RKO (cell line): Measurements from ENCODE around the gene OGA.
A peak's percentile ranks its signal among the peaks of the same experiment; 100 is the strongest.
"Not testable (repeated sequence)": the region's sequence is repeated elsewhere in the genome, so short reads cannot be mapped to it uniquely, and the experiment has no call there.

ENCODE experiments used
- DNase-seq: peaks from one replicate; pipeline ENCODE4 v3.0.0-alpha.2; 2016; ENCODE audit warnings: low spot score

The OGA gene

DNA sequence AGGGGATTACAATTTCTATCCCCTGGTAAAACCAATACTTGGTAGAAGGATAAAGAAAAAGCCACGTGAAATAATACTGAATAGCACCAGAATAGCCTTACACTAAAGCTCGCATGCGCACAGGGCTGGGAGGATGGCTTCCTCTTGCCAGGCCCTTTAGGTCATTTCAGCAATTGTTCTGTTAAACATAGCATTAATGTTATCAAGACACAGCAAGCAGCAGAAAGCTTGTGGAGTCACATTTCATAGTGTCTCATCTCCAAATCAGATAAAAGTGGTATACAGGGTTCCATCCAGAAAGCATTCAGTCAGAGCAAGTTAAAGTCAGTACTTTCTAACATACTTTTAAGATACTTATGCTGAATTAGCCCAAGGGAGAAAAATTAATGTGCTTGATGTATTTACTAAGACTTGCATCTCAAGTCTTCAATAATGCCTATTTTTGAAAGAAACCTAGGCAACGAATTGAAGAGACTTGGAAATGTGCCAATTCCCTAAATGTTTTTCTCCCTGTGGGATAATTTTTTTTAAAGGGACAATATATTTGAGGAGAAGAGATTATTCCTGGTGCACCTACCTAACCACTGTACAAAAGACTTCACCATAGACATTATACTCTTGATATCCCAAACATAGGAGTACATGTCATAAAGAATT, 20.7 kb downstream of the OGA start:
- no peak for DNase-seq

- DNase-seq: no peak
Measured at GRCh38 chr10:101793526-101793925, 24.7 kb downstream of the OGA start.

GRCh38 chr10:101789686-101790085, 28.6 kb downstream of the OGA start:
- DNase-seq: no peak

DNA sequence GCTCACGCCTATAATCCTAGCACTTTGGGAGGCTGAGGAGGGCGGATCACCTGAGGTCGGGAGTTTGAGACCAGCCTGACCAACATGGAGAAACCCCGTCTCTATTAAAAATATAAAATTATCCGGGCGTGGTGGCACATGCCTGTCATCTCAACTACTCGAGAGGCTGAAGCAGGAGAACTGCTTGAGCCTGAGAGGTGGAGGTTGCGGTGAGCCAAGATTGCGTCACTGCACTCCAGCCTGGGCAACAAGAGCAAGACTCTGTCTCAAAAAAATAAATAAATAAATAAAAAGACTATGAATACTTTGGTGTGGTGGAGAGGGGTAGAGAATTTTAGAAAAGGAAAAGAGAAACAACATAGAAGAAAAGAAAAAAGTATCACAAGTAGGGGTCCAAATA, 29.0 kb downstream of the OGA start:
- not testable (repeated sequence) for DNase-seq

DNA sequence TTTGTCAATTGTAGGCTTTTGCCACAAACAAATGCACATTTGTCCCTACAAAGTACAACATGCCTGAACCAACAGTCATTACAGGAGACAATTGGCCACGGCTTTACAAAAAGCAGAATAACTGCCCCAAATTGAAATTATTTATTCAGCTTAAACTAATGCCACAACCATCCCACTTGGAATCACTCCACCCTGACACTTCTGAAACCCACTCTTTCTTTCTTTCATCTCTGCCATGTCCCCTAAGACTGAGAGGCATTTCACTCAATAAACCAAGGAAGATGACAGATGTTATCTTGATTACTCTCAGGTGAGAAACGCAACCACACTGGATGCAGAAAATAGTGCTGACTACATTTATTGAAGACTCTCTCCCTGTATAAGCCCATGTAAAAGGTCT, 32.4 kb downstream of the OGA start:
- no peak for DNase-seq

GRCh38 chr10:101784558-101784957, 33.7 kb downstream of the OGA start:
- DNase-seq: no peak

DNA sequence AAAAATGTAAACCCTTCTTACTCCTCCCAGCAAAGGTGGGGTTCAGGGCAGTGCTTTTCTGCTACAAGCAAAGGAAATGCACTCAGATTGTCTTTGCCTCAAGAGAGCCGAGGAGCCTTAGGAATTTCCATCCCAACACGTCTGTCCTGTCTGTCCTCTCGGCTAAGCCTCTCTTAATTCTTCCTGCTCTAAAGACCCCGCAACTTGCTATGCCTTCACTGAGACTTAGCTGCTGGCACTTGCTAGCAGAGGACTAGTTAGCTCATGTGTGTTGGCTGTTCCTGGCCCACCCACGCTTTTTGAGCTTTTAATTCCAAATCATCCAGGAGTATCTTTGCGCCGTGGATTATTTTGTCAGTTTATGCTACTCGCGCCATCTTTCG, 34.5 kb downstream of the OGA start:
- DNase-seq: peak; percentile 47

- DNase-seq: peak; percentile 89
Measured at GRCh38 chr10:101782811-101783735, 35.2 kb downstream of the OGA start, which contains the start of gene NPM3. Gene NPM3 (minus strand): TSS chr10:101783446. CDS start chr10:101783390, 56 bp downstream.

DNA sequence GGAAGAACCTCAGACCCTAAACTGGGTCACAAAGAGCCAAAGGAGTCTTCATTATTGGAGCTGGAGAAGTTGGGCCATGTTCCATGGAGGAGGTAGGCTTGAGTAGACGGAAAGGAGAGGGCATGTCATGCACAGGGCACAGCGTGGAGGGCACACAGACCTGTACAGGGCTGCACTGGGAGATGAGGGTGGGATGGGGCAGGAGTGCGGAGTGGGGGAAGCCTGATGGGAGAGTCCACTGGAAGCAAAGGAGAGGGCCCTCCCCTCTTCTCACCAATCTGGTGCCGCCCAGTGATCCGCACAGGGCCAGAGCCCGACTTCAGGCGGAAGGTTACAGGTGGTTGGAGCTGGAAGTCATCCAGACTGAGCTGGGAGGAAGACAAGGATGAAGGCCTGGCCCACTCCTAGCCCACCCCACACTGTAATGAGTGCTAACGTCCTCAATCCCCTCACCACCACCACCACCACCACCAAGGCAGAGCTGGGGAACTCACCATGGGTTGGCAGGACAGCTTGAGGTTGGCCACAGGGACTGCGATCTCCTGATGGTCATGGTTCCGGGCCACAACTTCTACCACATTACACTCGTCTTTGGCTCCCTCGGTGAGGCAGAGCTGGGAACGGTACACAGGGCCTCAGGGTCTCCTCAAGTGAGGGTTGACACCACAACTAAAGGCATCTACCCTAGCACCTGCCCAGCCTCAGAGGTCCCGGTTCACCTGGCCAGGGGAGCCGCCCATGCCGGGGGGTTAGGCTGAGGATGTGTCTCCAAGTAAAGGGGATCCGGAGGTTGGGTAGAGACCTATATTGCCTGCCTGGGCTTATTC, 36.0 kb downstream of the OGA start:
- no peak for DNase-seq

DNA sequence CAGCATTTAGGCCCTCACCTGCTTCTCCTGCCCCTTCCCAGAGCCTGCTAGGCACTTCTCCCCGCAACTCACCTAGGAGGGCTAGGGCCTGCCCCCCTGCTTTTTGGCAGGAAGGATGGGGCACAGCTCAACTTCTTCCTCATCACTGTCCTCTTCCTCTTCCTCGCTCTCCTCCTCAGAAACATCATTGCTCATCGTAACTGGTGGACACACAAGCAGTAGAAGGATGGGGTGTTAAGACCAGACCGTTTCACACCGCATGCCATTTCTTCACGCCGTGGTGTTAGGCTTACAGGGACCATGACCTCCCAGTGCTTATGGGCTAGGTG, 36.6 kb downstream of the OGA start:
- no peak for DNase-seq

- DNase-seq: peak; percentile 70
Measured at GRCh38 chr10:101780818-101781654, 37.2 kb downstream of the OGA start.

GRCh38 chr10:101780187-101780817, 37.9 kb downstream of the OGA start:
- no peak for DNase-seq

- DNase-seq: no peak
Measured at GRCh38 chr10:101779544-101780186, 38.6 kb downstream of the OGA start.

DNA sequence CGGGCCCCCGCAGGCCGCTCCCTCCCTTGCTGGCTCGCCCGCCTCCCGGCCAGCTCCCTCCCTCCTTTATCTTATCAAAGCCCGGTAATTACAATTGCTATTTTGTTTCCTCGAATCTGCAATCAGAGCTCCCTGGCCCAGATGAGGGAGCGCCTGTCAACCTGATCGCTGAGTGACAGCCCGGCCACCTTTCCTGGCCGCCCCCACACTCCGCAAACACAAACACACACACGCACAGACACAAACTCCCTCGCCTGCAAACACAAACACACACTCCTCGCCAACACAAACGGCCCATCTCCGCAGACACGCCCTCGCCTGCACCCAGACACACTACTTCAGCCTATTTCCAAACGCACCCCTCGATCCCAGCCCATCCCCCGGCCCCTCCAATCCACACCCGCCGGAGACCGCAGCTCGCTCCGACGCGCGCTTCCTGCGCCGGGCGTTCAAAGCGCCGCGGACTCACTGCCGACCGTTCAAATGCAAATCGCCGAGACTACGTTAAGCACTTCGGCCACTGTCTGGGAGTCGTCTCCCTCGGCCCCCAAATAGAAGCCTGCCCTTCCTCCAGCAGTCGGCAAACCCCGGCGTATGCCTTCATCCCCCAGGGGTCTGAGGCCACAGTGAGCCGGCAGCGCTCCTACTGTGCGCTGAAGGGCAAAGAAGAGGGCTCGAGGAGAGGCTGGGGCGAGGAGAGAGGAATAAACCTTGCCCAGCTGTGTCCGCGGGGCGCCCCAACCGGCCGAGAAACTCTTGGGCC, 39.3 kb downstream of the OGA start:
- no peak for DNase-seq

DNA sequence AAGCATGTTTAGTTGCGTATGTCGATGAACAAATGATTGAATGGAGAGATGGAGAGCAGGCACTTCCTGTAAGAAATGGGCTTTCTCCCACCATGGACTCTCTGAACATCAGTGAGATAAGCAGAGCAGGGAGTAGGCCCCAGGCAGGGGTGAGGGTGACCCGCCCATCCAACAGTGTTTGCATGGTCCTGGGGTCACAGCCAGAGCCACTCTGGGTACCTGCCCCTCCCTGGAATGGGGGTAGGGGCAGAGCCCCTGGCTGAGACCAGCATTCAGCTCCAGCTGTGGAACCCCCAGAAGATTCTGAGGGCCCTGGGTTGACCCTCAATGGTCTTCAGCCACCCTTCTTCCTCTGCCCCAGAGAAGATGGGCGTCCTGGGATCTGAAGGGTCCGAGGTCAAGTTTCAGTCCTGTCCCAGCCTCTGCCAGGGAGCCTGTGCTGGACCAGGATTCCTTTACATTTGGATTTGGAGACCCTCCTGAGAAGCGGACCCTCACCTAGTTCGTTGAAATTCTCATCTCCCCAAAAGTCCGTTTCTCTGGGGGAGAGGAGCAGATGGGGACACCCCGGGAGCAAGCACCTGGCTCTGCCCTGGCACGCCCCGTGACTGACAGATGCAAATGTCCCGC, 40.0 kb downstream of the OGA start:
- no peak for DNase-seq

GRCh38 chr10:101777619-101778145, 40.6 kb downstream of the OGA start:
- no peak for DNase-seq

DNA sequence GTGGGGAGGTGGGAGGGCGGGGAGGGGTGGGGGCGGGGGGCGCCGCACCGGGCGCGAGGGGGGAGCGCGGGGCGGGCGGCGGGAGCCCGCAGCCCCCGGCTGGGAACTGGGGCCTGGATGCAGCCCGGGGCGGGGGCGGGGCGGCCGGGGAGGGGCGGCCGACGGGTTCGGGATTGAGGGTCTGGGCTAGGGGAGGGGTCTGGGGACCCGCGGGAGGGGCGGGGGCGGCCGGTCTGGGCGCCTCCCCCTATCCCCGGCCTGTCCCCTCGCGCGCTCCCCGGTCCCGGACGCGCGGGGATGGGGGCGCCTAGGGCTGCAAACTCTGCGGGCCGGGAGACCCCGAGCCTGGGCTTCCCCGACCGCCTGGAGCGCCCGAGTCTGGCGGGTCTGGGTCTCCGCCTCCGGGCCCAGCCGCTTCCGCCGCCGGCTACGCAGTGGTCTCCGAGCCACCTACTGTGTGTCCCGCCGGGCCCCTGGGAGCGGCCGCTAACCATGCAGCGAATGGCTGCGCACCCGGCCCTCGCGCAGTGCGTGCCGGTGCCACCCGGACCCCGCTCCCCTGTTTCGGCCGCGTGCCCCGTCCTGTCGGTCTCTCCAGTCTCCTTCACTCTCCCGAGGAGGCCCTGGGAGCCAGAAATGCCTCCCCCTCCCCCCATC, 42.0 kb downstream of the OGA start:
- no peak for DNase-seq

DNA sequence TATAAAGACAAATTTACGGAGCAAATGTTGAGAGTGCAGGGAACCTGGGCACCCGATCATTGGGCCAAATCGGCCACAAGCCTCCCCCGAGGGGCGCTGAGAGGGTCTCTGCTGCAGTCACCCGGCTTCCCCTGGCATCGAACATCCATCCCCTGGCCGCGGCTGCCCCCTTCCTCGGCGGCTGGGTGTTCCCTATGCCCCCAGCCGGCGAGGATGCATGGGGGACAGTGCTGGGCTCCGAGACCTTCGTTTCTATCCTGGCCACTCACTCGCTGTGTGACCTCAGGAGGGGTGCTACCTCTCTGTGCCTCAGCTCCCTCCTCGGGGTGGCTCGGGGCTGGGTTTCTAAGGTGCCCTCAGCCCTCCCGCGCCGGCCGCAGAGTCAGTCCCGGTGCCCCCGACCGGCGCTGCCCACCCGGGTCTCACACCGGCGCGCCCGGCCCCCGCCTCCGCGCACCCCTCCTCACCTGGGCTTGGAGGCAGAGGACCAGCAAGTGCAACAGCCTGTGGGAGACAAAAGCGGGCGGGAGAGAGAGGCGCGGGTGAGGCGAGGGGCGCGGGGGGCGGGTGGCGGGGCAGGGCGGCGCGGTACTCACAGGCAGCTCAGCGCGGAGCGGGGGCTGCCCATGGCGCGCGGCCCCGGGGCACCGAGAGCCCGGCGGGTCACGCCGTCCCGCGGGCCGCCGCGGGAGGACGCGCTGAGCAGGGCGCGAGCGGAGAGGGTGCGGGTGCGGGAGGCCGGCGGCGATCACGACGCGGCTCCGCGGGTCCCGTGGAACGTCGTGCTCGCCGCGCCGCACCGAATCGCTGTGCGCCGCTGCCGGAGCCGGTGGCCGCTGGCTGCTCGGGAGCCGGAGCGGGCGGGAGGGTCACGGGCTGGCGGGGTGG, 42.7 kb downstream of the OGA start, which contains the start of gene FGF8:
Gene FGF8 (minus strand): TSS at position 842 of the 888 bp plus-strand sequence. CDS start 214 bp downstream, at position 628.
- no peak for DNase-seq
